Sciatic nerve (tissue), 2 donors: Measurements from ENCODE around the gene WNK2. TPM values are rescaled to one million over a fixed set of nuclear protein-coding genes. Genes with fewer than 3 reads are reported as not detected.
A peak's percentile ranks its signal among the peaks of the same experiment; 100 is the strongest.

Experiments
- ATAC-seq: fragments of 200-7000 bp; cut with Tn5 transposase; one replicate; pipeline ENCODE4 v1.9.1; 2020; ENCODE audit warnings: mild to moderate bottlenecking, moderate library complexity
- DNase-seq: peaks from one replicate; pipeline ENCODE4 v3.0.0-alpha.2; 2020; ENCODE audit warnings: low spot score
- intact Hi-C: fragments of 100-400 bp; cut with DNase I; formaldehyde crosslinking; loops from one replicate; pipeline ENCODE4 v1.14.2; 2022
- total RNA-seq: library from RNA; stranded (reverse); fragmentation: NEBNext Ultra II Directional; extraction: Animal tissue kit (Norgen Biotek cat#: 25700); gene quantifications from one replicate; pipeline ENCODE4 v1.2.1, GENCODE V29; 2021
- donor health status: DM: no; HTN: no; CAD: no.
- donor health status: DM: no; HTN: no; CAD: no.

Gene WNK2
- total RNA-seq, 1 donor from 2014 or later = 6.6 TPM

DNA sequence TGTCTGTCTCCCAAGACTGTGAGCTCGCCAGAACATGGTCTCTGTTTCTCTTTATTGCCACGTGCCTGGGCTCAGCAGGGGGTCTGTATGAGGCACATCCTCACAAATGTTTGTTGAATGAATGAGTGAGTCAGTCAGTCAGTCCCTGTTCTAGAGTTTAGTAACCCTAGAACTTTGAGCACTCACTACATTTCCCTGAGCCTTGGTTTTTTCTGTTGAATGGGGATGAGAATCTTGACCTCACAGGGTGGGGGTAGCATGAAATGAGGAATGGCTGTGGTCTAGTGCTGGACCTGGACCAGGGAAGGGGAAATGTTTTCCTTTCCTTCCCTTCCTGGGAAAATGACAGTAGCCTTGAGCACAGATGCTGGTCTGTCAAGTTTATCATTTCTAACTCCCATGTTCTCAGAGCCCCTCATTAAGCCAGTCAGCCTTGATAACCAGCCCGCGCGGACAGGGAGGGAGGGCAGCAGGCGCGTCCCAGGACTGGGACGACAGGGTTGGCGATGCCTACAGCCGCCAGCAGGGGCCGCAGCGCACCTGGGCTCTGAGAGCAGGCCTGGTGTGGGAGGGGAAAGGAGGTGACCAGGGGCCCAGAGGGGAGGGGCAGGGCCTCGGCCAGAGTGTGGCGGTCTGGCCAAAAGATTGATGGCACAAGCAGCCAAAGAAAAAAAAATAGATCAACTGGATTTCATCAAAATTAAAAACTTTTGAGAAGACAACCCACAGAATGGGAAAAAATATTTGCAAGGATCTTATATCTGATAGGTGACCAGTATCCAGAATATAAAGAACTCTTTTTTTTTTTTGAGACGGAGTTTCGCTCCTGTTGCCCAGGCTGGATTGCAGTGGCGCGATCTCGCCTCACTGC, 24.1 kb upstream of the WNK2 start:
- DNase-seq = peak; percentile 93
- ATAC-seq = peak; percentile 99
- intact Hi-C loops = loop anchor here (5.0 kb wide), 1 partner anchor 142 kb away; no protein-coding TSS in a partner anchor

DNA sequence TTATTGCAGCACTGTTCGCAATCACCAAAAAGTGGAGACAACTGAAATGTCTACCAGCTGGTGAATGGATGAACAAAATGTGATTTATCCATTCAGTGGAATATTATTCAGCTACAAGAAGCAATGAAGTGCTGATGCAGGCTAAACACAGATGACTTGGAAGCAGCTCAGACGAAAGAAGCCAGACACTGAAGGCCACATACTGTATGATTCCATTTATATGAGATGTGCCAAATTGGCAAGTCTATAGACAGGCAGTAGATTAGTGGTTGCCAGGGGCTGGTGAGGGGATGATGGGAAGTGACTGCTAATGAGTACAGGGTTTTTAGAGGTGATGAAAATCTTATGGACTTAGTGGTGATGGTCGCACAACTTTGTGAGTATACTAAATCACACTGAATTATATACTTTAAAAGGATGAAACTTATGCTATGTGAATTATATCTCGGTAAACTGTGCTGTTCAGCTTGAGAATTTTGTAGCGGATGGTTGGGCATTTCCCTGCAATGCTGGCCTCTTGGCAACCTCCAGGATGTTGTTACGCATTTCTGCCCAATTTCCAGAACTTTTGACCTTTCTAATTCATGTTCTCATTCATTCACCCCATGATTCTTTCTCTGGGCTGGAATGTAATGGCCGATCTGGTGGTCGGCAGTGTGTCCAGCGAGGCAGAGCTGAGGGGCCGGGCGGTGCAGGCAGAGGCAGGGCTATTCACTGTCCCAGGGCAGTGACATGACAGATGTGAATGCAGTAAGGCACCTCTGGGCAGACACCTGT, 22.0 kb upstream of the WNK2 start:
- intact Hi-C loops = loop anchor here (5.0 kb wide), 1 partner anchor 140 kb away; no protein-coding TSS in a partner anchor
- DNase-seq (no peak), ATAC-seq (no peak)

DNA sequence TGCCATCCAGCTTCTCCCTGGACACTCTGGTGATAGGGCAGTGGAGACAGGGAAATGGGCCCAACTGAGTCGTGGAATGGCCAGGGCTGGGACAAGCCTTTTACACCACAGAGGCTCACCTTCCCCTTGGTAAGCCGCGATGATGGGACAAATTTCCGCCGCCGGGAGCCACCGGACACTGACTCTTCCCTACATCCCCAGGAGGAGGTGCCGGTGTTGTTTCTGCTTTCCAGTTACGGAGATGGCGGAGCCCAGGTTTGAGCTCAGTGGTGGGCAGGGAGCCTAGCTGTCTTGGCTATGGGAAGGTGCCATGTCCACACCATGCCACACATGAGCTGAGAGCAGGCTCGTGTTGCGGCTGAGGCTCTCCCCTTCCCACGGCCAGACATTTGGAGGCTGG, 19.9 kb upstream of the WNK2 start:
- DNase-seq (no peak), ATAC-seq (no peak)
- intact Hi-C loops = loop anchor here (5.0 kb wide), 1 partner anchor 138 kb away; no protein-coding TSS in a partner anchor

DNA sequence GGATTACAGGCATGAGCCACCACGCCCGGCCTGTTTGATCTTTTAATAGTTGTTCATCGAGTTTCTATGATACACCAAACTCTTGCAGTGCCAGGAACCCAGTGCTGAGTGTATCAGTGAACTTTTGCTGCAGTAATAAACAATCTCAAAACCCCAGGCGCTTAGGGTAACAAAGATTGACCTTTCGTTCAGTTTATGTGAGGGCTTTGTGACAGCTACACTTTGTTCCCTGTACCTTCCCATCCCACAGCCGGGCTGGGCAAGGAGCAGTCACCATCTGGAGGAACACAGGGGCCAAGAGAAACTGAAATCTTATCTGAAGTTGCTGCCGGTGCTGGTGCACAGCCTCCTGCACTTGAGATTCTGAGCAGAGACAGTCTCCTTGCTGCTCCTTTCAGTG, 17.2 kb upstream of the WNK2 start:
- DNase-seq (no peak), ATAC-seq (no peak)
- intact Hi-C loops = no loop called here

DNA sequence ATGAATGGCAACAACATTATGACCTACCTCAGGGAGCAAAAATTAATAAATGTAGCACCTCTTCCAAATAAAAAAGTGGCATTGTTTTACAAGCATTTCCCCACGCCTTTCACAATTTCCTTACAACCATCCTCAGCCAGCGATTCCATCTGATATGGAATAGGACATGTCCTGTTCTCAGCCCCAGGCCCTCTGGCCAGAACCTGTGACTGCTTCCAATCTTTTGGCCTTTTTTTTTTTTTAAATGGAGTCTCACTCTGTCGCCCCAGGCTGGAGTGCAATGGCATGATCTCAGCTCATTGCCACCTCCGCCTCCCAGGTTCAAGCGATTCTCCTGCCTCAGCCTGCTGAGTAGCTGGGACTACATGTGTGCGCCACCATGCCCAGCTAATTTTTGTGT, 16.8 kb upstream of the WNK2 start:
- ATAC-seq (no peak), DNase-seq (no peak)
- intact Hi-C loops = no loop called here

DNA sequence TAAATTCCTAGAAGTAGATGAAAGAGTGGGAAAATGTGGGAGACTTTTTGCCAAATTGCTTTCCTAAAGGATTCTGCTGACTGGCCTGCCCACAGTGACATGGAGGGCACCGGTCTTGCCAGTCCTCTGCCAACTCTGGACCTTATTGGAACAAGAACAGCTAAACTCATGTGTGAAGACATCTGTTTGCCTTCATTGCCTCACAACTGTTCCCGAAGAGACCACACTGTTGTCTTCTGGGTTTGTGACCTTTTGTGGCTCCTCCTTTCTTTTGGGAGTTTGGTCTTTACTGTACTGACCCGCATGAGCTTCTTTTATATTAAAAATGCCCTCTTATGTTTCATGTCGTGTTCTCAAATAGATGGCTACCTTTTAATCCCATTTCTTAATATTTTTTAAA, 16.1 kb upstream of the WNK2 start:
- intact Hi-C loops = no loop called here
- DNase-seq (no peak), ATAC-seq (peak; percentile 51)

DNA sequence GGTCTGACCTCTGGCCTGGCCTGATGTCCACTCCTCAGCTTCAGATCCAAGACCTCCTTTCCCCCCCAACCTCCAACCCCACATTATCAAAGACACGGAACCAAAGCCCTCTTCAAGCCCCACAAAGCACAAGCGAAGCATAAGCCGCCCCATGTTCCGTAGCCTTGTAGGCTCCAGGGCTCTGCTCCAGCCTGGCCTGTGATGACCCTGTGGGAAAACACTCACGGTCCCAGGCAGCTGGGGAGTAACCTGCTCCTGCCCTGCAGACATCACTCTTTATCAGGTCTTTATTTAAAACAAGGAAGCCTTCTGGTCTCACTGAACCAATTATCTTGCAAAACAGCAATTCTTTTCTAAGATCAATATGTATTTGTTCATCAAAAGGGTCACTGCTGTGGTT, 15.4 kb upstream of the WNK2 start:
- ATAC-seq (no peak), DNase-seq (no peak)
- intact Hi-C loops = no loop called here

DNA sequence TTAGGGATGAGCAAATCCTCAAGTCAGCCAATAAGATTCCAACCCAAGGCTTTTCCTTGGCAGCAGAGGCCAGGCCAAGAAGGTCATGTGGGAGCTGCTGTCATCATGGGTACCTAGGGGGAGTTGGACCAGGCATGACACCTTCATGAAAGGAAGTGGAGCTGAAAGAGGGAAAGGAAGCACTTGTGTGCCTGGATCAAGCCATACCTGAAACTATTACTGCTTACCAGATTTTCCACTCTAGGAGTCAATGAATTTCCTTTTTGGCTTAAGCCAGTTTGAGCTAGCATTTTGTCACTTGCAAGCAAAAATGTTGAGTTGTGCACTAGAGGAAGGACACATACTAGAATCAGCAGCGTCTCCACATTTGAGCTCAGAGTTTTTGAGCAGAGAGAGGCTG, 14.5 kb upstream of the WNK2 start:
- intact Hi-C loops = no loop called here
- DNase-seq (no peak), ATAC-seq (no peak)

DNA sequence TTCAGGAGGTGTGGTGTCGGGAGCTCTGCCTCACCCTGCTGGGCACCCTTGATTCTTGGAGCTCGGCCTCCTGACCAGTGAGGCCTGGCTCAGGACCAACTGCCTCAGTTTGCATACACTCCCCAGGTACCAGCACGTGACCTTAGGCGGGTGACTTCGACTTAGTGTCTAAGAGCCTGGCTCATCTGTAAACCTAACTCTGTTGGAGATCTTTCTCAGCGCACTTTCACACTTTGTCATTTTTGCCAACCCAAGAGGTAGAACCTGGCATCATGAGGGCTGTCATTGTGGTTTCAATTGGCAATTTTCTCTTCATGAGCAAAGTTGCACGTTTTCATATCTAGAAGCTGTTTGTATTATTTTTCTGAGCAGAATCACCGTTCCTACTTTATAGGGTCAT, 13.4 kb upstream of the WNK2 start:
- intact Hi-C loops = no loop called here
- ATAC-seq (no peak), DNase-seq (no peak)

DNA sequence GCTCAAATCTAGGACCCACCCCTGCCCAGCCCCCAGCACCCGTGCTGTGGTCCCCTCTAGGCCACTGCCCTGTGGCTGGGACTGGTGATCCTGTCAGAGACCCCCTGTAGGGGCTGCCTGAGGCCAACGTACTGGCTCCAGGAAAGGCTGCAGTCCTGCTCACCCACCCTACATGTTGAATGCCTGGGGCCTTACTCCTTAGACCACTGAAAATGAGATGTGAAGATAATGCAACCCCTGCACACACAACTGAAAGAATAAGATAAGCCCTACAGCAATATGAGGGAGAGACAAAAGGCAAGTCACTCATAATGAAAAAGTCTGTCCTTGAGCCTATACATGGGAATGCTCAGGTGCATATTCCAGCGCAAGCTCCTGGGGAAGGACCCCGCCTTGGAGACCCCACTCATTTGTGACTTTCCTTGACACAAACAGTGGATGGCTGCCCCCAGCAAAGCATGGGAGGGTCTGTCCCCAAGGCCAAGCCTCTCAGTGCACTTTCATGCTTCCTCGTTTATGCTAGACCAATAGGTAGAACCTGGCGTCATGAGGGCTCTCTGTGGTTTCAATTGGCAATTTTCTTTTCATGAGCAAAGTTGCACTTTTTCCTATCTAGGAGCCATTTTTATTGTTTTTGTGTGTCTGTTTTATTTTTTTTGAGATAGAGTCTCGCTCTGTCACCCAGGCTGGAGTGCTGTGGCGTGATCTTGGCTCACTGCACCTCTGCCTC, 12.5 kb upstream of the WNK2 start:
- intact Hi-C loops = no loop called here

DNA sequence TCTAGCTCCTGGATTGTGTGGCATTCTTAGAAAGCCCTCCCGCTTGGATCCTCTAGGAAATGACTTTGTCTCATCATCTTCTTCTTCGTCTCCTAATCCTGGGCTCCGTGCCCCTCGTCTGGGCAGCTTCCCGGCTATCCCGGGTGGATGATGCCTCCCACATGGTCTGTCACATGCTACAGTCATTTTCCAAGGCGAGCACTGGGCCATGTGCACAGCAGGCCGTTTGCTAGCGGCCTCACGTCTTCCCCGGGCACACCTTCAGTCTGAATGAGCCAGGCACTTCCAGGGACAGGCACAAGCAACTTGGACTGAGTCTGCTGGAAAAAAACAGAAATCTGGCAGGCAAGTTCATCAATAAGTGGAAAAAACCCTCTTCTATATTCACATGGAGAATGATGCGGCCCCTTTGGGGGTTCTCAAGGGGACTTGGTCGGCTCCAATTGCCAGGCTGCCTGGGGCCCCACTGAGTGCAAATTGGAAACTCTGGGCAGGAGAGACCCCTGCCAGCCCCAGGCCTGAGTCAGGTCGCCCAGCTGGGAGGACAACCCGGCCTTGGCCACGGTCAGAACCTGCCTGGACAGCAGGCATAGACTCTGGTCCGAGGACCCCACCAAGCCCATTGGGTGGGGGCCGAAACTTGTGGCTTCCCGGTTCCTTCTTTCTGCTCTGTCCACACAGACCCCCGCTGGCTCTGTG, 11.1 kb upstream of the WNK2 start:
- intact Hi-C loops = no loop called here
- DNase-seq = no peak
- ATAC-seq = no peak

More for the DNA sequence above, 12.5 kb upstream of the WNK2 start:
- ATAC-seq = no peak
- no peak for DNase-seq

DNA sequence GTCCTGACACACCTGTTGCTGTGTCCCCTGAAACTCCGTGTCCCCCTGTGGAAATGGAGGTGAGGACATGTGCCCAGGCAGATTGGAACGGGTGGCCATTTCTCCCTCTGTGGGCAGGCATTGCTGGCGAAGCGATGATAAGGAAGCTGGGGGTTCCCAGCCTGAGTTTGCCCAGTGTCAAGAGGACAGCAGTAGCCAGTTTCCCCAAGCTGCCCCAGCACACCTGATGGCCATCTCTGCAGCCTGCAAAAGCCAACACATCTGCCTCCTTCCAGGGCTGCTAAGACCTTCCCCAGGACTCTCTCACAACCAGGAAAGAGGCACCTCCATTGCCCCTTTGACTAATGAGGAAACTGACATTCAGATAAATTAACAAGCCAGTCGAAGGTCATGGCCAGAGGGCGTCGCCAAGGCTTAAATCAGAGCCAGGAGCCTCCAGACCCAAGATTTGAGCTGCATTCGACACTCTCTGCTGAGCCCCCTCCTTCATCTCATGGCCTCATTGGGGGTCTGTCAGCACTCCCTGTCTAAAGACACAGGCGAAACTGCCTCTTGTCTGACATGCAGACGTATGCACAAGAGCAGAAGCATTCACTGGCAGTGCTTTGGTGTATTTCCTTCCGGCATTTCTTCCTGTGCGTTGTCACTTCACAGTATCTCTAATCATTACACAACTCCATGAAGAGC, 10.4 kb upstream of the WNK2 start:
- DNase-seq (no peak), ATAC-seq (no peak)
- intact Hi-C loops = no loop called here

DNA sequence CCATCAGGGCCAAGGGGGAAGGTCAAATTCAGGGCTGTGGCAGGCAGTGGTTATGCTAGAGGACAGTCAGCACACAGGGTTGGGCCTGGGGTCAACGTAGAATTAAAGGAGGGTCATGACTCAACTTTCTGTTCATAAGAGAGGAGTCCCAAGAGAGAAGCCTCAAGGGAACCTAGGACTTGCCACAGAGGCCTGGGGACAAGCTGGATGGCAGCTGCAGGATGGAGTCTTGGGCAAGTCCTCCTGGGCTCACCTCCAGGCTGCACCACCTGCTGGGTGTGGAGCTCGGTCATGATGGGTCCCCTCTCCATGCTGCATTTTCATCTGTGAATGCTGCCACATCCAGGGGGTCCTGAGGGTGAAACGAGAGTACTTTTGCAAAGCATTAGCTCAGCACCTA, 9.0 kb upstream of the WNK2 start:
- ATAC-seq = no peak
- no peak for DNase-seq
- intact Hi-C loops = no loop called here

DNA sequence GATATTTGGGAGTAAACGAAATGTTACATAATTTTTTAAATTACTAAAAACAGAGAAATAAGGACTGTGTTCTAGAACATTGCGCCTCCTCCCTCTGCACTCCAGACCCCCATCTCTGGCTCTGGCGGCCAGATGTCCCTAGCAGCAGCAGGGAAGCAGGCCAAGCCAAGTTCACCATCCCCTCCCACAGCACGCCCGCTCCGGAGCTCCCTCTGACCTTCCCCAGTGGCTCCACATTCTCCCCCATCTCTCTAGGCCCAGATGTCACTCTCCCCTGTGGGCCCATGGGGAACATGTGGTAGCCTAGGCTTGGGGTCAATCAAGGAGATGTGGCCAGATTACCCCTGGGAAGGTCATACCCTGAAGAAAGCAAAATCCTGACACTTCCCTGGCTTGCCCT, 6.3 kb upstream of the WNK2 start:
- ATAC-seq (peak; percentile 46), DNase-seq (no peak)
- intact Hi-C loops = no loop called here

DNA sequence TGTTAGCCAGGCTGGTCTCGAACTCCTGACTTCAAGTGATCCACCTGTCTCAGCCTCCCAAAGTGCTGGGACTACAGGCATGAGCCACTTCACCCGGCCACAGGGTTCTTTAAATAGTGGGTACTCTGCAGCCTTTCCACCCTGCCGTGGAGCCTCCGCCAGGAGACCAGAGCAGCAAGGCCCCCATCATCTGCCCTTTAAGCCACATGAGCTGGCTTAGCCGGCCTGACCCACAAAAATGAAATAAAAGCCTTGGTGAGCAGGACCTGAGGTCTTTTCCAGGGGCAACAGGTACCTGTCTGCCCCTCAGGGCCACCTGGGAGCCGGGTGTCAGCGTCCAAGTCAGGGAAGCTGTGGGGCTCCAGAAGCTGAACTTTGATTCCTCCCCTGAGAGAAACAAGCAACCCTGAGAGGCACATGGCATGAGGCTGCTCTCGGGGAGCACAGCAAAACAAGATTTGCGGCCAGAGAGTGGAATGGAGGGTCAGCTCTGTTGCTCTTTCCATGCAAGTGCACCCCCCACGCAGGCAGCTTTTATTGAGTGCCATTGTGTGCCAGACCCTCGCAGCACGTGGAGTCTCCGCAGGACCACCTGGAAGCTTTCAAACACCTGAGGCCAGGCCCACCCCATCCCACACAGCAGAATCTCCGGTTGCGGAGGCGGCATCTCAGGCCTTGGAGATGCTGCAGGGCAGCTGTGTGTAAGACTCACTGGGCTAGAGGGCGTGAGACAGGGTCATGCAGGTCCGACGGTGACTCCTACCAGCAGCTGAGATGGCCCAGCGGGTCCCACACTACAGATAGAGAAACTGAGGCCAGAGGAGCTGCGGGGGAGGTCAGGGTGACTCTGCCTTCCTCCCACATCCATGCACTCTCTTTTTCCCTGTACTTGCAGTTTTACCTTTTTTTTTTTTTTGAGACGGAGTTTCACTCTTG, 4.8 kb upstream of the WNK2 start:
- ATAC-seq = no peak
- intact Hi-C loops = no loop called here
- DNase-seq = no peak

DNA sequence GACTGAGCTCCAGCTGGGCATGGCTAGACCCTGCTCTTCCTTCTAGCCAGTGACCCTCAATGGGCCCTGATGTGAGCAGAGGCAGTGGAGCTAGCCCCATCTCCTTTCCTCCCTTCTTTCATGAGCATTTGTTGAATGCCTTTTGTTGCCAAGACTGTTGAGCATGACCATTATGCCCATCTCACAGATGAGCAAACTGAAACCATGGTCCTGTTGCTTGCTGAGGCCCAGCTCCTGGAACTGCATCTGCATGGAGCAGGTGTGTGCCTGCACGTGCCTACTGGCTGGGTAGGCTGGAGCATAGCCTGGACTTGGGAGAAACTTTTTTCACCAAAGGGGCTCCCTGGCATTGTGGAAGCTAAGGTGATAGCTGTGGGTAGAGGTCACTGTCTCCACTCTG, 3.0 kb upstream of the WNK2 start:
- no peak for DNase-seq
- intact Hi-C loops = no loop called here
- ATAC-seq = no peak

DNA sequence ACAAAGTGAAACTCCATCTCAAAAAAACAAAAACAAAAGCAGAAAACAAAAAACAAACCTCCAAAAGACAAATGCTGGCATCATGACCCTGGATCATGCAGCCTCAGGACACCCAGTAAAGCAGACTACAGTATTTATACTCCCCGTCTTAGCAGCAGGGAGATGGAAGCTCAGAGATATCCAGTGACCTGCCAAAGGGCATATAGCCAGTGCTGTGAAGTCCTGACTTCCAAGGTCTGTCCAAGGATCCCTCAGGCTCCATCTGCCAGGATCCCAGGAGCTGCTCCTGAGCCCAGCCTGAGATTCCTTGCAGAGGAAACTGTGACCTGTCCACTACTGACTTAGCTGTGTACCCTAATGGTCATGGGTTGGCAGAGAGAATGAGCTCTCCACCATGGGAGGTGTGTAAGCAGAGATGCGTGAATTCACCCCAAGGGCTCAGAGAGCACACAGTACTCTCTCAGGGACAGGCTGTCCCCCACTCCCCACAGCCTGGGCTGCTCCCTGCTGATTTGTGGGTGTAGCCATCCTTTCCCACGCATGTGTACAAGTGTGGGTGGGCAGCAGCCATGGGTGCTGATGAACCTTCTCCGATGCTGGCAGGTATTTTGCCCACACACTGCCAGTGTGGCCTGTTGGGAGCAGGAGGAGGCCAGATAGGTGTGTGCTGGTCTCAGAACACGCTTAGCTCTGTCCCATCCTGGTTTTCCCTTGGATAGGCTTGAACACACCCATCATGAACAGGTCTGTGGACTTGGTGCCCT, 2.1 kb upstream of the WNK2 start:
- DNase-seq (no peak), ATAC-seq (no peak)
- intact Hi-C loops = no loop called here
